Kidney tubule cell (primary cell): ENCODE measurements around the gene UBE2F.

Source experiments
- DNase-seq: peaks from one replicate; pipeline ENCODE4 v3.0.0-alpha.2; 2018; ENCODE audit warnings: low spot score

Gene UBE2F

GRCh38 chr2:238081150-238081549, 114.3 kb downstream of the UBE2F start:
- no peak for DNase-seq

- DNase-seq: no peak
Observed at GRCh38 chr2:238081561-238081960, 114.7 kb downstream of the UBE2F start.

GRCh38 chr2:238082151-238082550, 115.3 kb downstream of the UBE2F start:
- DNase-seq: no peak

GRCh38 chr2:238082827-238083226, 116.0 kb downstream of the UBE2F start:
- DNase-seq: no peak

GRCh38 chr2:238083919-238084318, 117.1 kb downstream of the UBE2F start:
- no peak for DNase-seq

GRCh38 chr2:238084761-238085160, 117.9 kb downstream of the UBE2F start:
- DNase-seq: no peak

GRCh38 chr2:238085899-238086298, 119.1 kb downstream of the UBE2F start:
- no peak for DNase-seq

- DNase-seq: no peak
Observed at GRCh38 chr2:238087211-238087610, 120.4 kb downstream of the UBE2F start.

GRCh38 chr2:238090887-238091286, 124.1 kb downstream of the UBE2F start:
- no peak for DNase-seq

- DNase-seq: no peak
Observed at GRCh38 chr2:238091436-238092060, 124.7 kb downstream of the UBE2F start.
